Neural crest cell (in vitro differentiated cells): ENCODE results near the gene SNX13. TPM values are rescaled to one million over a fixed set of nuclear protein-coding genes. Genes with fewer than 3 reads are reported as not detected.

Experiments used
- DNase-seq: peaks from one replicate; pipeline ENCODE4 v3.0.0; 2021; ENCODE audit warnings: low read depth, mixed read lengths, low spot score
- H3K27ac Mint-ChIP-seq: one replicate; pipeline ENCODE4 v1.8.0; 2021; ENCODE audit warnings: mild to moderate bottlenecking, mixed read lengths; ENCODE audit not compliant: unreplicated experiment
- H3K27me3 Mint-ChIP-seq: 2 replicates; pipeline ENCODE4 v1.8.0; 2021; ENCODE audit warnings: low read depth, mild to moderate bottlenecking, mixed read lengths
- H3K36me3 Mint-ChIP-seq: 2 replicates; pipeline ENCODE4 v1.8.0; 2021; ENCODE audit warnings: low read depth, mild to moderate bottlenecking, mixed read lengths
- H3K4me1 Mint-ChIP-seq: 2 replicates; pipeline ENCODE4 v1.8.0; 2021; ENCODE audit warnings: mixed read lengths
- H3K4me3 Mint-ChIP-seq: one replicate; pipeline ENCODE4 v1.8.0; 2021; ENCODE audit warnings: mild to moderate bottlenecking, mixed read lengths
- H3K9me3 Mint-ChIP-seq: 2 replicates; pipeline ENCODE4 v1.8.0; 2021; ENCODE audit warnings: mixed read lengths
- CTCF ChIP-seq: fragments of 200-600 bp; sonication (generic); conservative IDR thresholded peaks from 2 replicates; pipeline ENCODE4 v1.5.0; 2021; ENCODE audit warnings: antibody characterized with exemption, mild to moderate bottlenecking
- total RNA-seq: library from RNA; stranded (reverse); gene quantifications from 2 replicates; pipeline ENCODE4 v1.2.1, GENCODE V29; 2021

Gene SNX13
- total RNA-seq, 1 donor from 2014 or later = 35.4 TPM

- Mint-ChIP-seq H3K4me3 (no peak overlapping the region), H3K27me3 (no peaks in the 10 kb centered on the region), H3K9me3 (no peaks in the 10 kb centered on the region), H3K4me1 (peaks cover 23% of the 10 kb centered on the region), H3K36me3 (peaks cover 42% of the 10 kb centered on the region), H3K27ac (no peak overlapping the region)
- TF ChIP-seq CTCF = no peak
- DNase-seq = no peak
Observed at GRCh38 chr7:17844022-17844421, 96.3 kb downstream of the SNX13 start.

GRCh38 chr7:17843041-17843440 is 97.3 kb downstream of the SNX13 start:
- H3K4me1 Mint-ChIP-seq = peaks cover 16% of the 10 kb centered on the region
- no peaks in the 10 kb centered on the region for H3K27me3 Mint-ChIP-seq
- DNase-seq = no peak
- H3K36me3 Mint-ChIP-seq = peaks cover 35% of the 10 kb centered on the region
- no peak overlapping the region for H3K4me3 Mint-ChIP-seq
- H3K9me3 Mint-ChIP-seq = no peaks in the 10 kb centered on the region
- no peak for TF ChIP-seq CTCF
- no peak overlapping the region for H3K27ac Mint-ChIP-seq

- DNase-seq = no peak
- no peak overlapping the region for H3K4me3 Mint-ChIP-seq
- peaks cover 3% of the 10 kb centered on the region for H3K36me3 Mint-ChIP-seq
- no peak overlapping the region for H3K27ac Mint-ChIP-seq
- H3K4me1 Mint-ChIP-seq = no peaks in the 10 kb centered on the region
- H3K9me3 Mint-ChIP-seq = no peaks in the 10 kb centered on the region
- H3K27me3 Mint-ChIP-seq = no peaks in the 10 kb centered on the region
- TF ChIP-seq CTCF = no peak
Observed at GRCh38 chr7:17832820-17833355, 107.4 kb downstream of the SNX13 start.

- peaks cover 3% of the 10 kb centered on the region for H3K36me3 Mint-ChIP-seq
- no peak overlapping the region for H3K4me3 Mint-ChIP-seq
- H3K27ac Mint-ChIP-seq = no peak overlapping the region
- H3K27me3 Mint-ChIP-seq = no peaks in the 10 kb centered on the region
- no peak for DNase-seq
- no peaks in the 10 kb centered on the region for H3K9me3 Mint-ChIP-seq
- no peak for TF ChIP-seq CTCF
- H3K4me1 Mint-ChIP-seq = no peaks in the 10 kb centered on the region
Observed at GRCh38 chr7:17832242-17832641, 108.1 kb downstream of the SNX13 start.

- H3K4me3 Mint-ChIP-seq = no peak overlapping the region
- no peak for TF ChIP-seq CTCF
Observed at GRCh38 chr7:17830206-17830605, 110.1 kb downstream of the SNX13 start.

More at GRCh38 chr7:17830206-17830605, 110.1 kb downstream of the SNX13 start:
- H3K4me1 Mint-ChIP-seq = no peaks in the 10 kb centered on the region
- H3K36me3 Mint-ChIP-seq = peaks cover 7% of the 10 kb centered on the region
- no peaks in the 10 kb centered on the region for H3K27me3 Mint-ChIP-seq
- H3K27ac Mint-ChIP-seq = no peak overlapping the region
- H3K9me3 Mint-ChIP-seq = no peaks in the 10 kb centered on the region
- no peak for DNase-seq
